Sigmoid colon (tissue), 7 donors: ENCODE measurements around the gene FGF11. TPM values are rescaled to one million over a fixed set of nuclear protein-coding genes. Genes with fewer than 3 reads are reported as not detected.

ENCODE experiments used
- DNase-seq: peaks from one replicate; pipeline ENCODE4 v3.0.0-alpha.2; 2019
- H3K27ac ChIP-seq, 4 donors: fragments of 200-600 bp; sonication (generic); one replicate each; pipeline ENCODE4 v1.5.1; 2016 to 2019; ENCODE audit warnings: mild to moderate bottlenecking in 1 of 4
- H3K27me3 ChIP-seq, 3 donors: fragments of 200-600 bp; sonication (generic); one replicate each; pipeline ENCODE4 v1.5.1; 2019; ENCODE audit warnings: mild to moderate bottlenecking in 1 of 3
- H3K36me3 ChIP-seq, 4 donors: fragments of 200-600 bp; sonication (generic); one replicate each; pipeline ENCODE4 v1.5.1; 2016 to 2019
- H3K4me1 ChIP-seq, 4 donors: fragments of 200-600 bp; sonication (generic); one replicate each; pipeline ENCODE4 v1.5.1; 2017 to 2019
- H3K4me3 ChIP-seq, 4 donors: fragments of 200-600 bp; sonication (generic); one replicate each; pipeline ENCODE4 v1.5.1; 2017 to 2019; ENCODE audit warnings: mild to moderate bottlenecking in 2 of 4, moderate library complexity in 1 of 4
- H3K9me3 ChIP-seq, 4 donors: fragments of 200-600 bp in 3 of 4; sonication (generic) in 3 of 4; one replicate each; pipeline versions ENCODE4 v1.5.1 to v1.6.1; 2013 to 2019
- CTCF ChIP-seq, 4 experiments: fragments of 450-650 bp in 3 of 4; fragments of 200-600 bp in 1 of 4; IDR thresholded peaks; one replicate each; pipeline ENCODE4 v1.5.1; 2016 to 2019; ENCODE audit warnings: antibody characterized with exemption in 4 of 4, mild to moderate bottlenecking in 3 of 4, moderate library complexity in 2 of 4
- EP300 ChIP-seq, 4 donors: sonication (generic); formaldehyde crosslinking; IDR thresholded peaks; one replicate each; pipeline ENCODE4 v1.6.1; 2017; ENCODE audit warnings: antibody characterized with exemption in 4 of 4
- POLR2A ChIP-seq, 2 donors: fragments of 450-650 bp; IDR thresholded peaks; one replicate each; pipeline ENCODE4 v1.6.1; 2016; ENCODE audit warnings: antibody characterized with exemption in 2 of 2, mild to moderate bottlenecking in 2 of 2, moderate library complexity in 2 of 2
- POLR2AphosphoS5 ChIP-seq, 4 donors: sonication (generic); formaldehyde crosslinking; IDR thresholded peaks; one replicate each; pipeline ENCODE4 v1.6.1; 2017; ENCODE audit warnings: antibody characterized with exemption in 4 of 4
- WGBS, 2 donors: extraction: QIAGEN DNeasy Blood & Tissue Kit; methylation state at CpG; one replicate each; pipeline ENCODE4 v1.1.7; 2013; 5-methylcytosine and 5-hydroxymethylcytosine counted together
- intact Hi-C: fragments of 100-400 bp; cut with DNase I; formaldehyde crosslinking; loops from one replicate; pipeline ENCODE4 v1.15.1; 2023
- polyA plus RNA-seq, 3 donors: library from polyadenylated mRNA; stranded (reverse); fragments of 200-250 nt; gene quantifications; one replicate each; pipeline ENCODE4 v1.2.3, GENCODE V29; 2013
- total RNA-seq, 4 donors: library from RNA; depleted of rRNA; stranded (reverse); fragments of >200 nt; gene quantifications; one replicate each; pipeline ENCODE4 v1.1.0, GENCODE V29; 2016
- donor health status: healthy with polysubstance abuse.
- donor health status: Bipolar disorder and iron deficiency.
- donor health status: healthy.

The FGF11 gene
- total and polyA plus RNA-seq, 7 donors, result 0.36 to 2.8 (median 0.69) TPM; not detected in 4

- TF ChIP-seq CTCF (IDR thresholded peaks at IDR 0.05) (no peak), POLR2AphosphoS5 (IDR thresholded peaks at IDR 0.05) (peak in 1 of 4 donors; percentile 33), EP300 (IDR thresholded peaks at IDR 0.05) (no peak), POLR2A (IDR thresholded peaks at IDR 0.05) (no peak)
- Histone ChIP-seq H3K27me3 (no peaks in the 10 kb centered on the region), H3K9me3 (no peaks in the 10 kb centered on the region), H3K4me3 (no peak overlapping the region), H3K36me3 (peaks cover 18 to 56% (median 29%) of the 10 kb centered on the region in 4 donors), H3K27ac (no peak overlapping the region), H3K4me1 (peaks cover 0 to 21% (median 18%) of the 10 kb centered on the region in 4 donors)
- 93 to 94% methylated on average over 44 of the region's 44 CpGs for WGBS, 2 donors
- no peak for DNase-seq
- intact Hi-C loops, result no loop called here
Observed at GRCh38 chr17:7462474-7463371, 23.4 kb downstream of the FGF11 start.

GRCh38 chr17:7463372-7463846 lies 24.1 kb downstream of the FGF11 start:
- intact Hi-C loops, result no loop called here
- no peaks in the 10 kb centered on the region for H3K9me3 ChIP-seq
- no peak for DNase-seq
- no peaks in the 10 kb centered on the region for H3K27me3 ChIP-seq
- WGBS, 2 donors, result 90 to 94% methylated on average over 14 of the region's 14 CpGs
- no peak overlapping the region for H3K4me3 ChIP-seq
- H3K27ac ChIP-seq, result no peak overlapping the region
- H3K4me1 ChIP-seq, result peaks cover 0 to 28% (median 23%) of the 10 kb centered on the region in 4 donors
- no peak for TF ChIP-seq CTCF (IDR thresholded peaks at IDR 0.05)
- TF ChIP-seq POLR2A (IDR thresholded peaks at IDR 0.05), result no peak
- TF ChIP-seq EP300 (IDR thresholded peaks at IDR 0.05), result no peak
- TF ChIP-seq POLR2AphosphoS5 (IDR thresholded peaks at IDR 0.05), result no peak
- H3K36me3 ChIP-seq, result peaks cover 18 to 56% (median 29%) of the 10 kb centered on the region in 4 donors

GRCh38 chr17:7464081-7464480 lies 24.8 kb downstream of the FGF11 start:
- Histone ChIP-seq H3K27ac (no peak overlapping the region), H3K9me3 (no peaks in the 10 kb centered on the region), H3K4me1 (peaks cover 0 to 35% (median 26%) of the 10 kb centered on the region in 4 donors), H3K27me3 (no peaks in the 10 kb centered on the region), H3K36me3 (peaks cover 18 to 56% (median 29%) of the 10 kb centered on the region in 4 donors), H3K4me3 (no peak overlapping the region)
- TF ChIP-seq POLR2A (IDR thresholded peaks at IDR 0.05) (no peak), EP300 (IDR thresholded peaks at IDR 0.05) (no peak), CTCF (IDR thresholded peaks at IDR 0.05) (no peak), POLR2AphosphoS5 (IDR thresholded peaks at IDR 0.05) (no peak)
- WGBS, 2 donors, result 96% methylated on average over 9 of the region's 9 CpGs
- no peak for DNase-seq
- intact Hi-C loops, result no loop called here

- H3K27me3 ChIP-seq, result no peaks in the 10 kb centered on the region
- H3K4me1 ChIP-seq, result peaks cover 0 to 50% (median 30%) of the 10 kb centered on the region in 4 donors
- H3K27ac ChIP-seq, result peak overlapping the region; percentile 46 to 59 (median 50)
- TF ChIP-seq EP300 (IDR thresholded peaks at IDR 0.05) (no peak), POLR2AphosphoS5 (IDR thresholded peaks at IDR 0.05) (peak in 1 of 4 donors; percentile 6), CTCF (IDR thresholded peaks at IDR 0.05) (no peak), POLR2A (IDR thresholded peaks at IDR 0.05) (no peak)
- WGBS, 2 donors, result 94% methylated on average over 33 of the region's 33 CpGs
- H3K9me3 ChIP-seq, result no peaks in the 10 kb centered on the region
- peaks cover 18 to 56% (median 29%) of the 10 kb centered on the region in 4 donors for H3K36me3 ChIP-seq
- intact Hi-C loops, result no loop called here
- DNase-seq, result no peak
- H3K4me3 ChIP-seq, result no peak overlapping the region
Observed at GRCh38 chr17:7465597-7466275, 26.4 kb downstream of the FGF11 start.
